GM12865 (cell line): ENCODE data around the gene AMOT.

Experiments used
- DNase-seq: peaks from one replicate; pipeline ENCODE4 v3.0.0; 2010; ENCODE audit warnings: low read depth
- H3K4me3 ChIP-seq: 2 replicates; pipeline ENCODE4 v1.5.1; 2011; ENCODE audit warnings: mild to moderate bottlenecking, low read depth, low read length, control low read depth
- TF ChIP-seq, protein P1 (sequence below): IDR thresholded peaks from 2 replicates; pipeline ENCODE4 v1.5.1; 2011; ENCODE audit warnings: low read length, control low read depth, low read depth, inconsistent platforms; ENCODE audit not compliant: insufficient read depth; ENCODE audit errors: missing control alignments

Gene AMOT

GRCh38 chrX:112841820-112842157, 1.2 kb upstream of the AMOT start:
- DNase-seq, result no peak
- no peak overlapping the region; the same call in 1 of the 2 replicates for H3K4me3 ChIP-seq
- TF ChIP-seq, protein P1, sequence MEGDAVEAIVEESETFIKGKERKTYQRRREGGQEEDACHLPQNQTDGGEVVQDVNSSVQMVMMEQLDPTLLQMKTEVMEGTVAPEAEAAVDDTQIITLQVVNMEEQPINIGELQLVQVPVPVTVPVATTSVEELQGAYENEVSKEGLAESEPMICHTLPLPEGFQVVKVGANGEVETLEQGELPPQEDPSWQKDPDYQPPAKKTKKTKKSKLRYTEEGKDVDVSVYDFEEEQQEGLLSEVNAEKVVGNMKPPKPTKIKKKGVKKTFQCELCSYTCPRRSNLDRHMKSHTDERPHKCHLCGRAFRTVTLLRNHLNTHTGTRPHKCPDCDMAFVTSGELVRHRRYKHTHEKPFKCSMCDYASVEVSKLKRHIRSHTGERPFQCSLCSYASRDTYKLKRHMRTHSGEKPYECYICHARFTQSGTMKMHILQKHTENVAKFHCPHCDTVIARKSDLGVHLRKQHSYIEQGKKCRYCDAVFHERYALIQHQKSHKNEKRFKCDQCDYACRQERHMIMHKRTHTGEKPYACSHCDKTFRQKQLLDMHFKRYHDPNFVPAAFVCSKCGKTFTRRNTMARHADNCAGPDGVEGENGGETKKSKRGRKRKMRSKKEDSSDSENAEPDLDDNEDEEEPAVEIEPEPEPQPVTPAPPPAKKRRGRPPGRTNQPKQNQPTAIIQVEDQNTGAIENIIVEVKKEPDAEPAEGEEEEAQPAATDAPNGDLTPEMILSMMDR, result no peak

DNA sequence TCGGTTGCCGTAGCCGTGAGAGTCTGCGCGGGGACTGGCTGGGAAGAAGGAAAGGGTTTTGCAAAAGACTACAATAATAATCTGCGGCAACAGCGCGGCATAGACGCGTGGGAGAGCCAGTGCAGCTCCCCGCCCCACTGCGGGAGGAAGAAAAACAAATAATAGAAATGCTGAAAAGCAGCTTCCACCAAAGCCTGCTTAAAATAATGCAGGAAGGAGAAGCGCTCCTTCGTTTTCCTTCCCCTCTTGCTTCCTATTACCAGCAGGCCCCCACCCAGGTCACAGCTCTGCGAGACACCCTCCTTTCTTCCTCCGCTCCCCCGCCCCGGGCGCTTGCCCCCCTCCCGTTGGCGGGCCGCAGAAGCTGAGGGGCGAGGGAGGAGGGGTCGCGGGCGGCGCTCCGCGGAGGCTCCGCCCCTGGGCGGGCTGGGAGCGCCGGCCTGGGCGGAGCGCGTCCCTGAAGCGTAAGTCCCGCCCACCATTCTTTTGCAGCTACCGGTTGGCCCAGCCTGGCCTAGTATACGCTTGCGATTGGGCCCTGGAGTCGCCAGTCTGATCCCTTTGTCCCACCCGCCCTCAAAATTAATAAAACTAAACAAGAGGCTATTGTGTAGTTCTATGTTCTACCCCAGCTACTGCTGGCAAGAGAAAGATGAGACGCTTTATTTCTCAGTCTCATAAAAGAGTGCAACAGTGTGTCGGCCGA, 636 bp upstream of the AMOT start:
- peak; percentile 80 for DNase-seq
- TF ChIP-seq, protein P1, result no peak
- peak overlapping the region; percentile 78 for H3K4me3 ChIP-seq

GRCh38 chrX:112839856-112840255, 775 bp downstream of the AMOT start:
- TF ChIP-seq, protein P1, result no peak
- DNase-seq, result no peak
- H3K4me3 ChIP-seq, result no peak overlapping the region

DNA sequence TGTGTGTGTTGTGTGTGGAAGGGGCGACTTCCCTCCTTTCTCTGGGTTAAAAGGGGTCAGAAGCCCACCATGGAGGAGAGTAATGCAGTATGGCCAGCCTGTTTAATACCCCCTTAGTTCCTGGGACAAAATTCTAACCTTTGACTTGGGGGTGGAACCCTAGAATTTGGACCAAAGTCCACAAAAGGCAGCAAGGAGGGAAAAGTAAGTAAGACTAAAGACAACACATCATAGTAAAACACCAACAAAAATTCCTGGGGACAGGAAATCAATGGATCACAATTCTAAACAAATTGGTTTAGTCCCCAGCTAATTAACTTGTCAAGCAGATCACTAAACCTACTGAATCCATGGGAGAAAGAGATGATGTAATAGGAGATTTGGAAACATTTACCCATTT, 3.1 kb downstream of the AMOT start:
- DNase-seq, result no peak
- TF ChIP-seq, protein P1, result no peak
- no peak overlapping the region for H3K4me3 ChIP-seq

DNA sequence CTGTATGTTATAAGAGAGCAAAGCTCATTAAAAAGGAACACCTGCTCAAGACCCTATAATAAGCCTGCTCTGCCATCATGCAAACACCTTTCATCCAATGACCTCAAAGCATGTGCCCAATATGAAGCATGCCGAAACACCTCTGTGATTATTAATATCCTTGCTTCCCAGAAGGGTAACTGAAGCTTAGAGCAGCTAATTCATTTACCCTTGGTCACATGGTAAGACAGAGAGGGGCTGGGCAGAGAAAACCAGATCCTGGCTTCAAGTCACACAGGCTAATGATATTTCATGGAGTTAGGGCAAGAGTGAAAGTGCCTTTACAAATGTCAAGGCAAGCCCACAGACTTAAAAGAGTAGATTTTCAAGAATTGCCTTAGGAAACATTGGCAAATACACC, 5.6 kb downstream of the AMOT start:
- DNase-seq, result no peak
- TF ChIP-seq, protein P1, result no peak
- no peak overlapping the region for H3K4me3 ChIP-seq

DNA sequence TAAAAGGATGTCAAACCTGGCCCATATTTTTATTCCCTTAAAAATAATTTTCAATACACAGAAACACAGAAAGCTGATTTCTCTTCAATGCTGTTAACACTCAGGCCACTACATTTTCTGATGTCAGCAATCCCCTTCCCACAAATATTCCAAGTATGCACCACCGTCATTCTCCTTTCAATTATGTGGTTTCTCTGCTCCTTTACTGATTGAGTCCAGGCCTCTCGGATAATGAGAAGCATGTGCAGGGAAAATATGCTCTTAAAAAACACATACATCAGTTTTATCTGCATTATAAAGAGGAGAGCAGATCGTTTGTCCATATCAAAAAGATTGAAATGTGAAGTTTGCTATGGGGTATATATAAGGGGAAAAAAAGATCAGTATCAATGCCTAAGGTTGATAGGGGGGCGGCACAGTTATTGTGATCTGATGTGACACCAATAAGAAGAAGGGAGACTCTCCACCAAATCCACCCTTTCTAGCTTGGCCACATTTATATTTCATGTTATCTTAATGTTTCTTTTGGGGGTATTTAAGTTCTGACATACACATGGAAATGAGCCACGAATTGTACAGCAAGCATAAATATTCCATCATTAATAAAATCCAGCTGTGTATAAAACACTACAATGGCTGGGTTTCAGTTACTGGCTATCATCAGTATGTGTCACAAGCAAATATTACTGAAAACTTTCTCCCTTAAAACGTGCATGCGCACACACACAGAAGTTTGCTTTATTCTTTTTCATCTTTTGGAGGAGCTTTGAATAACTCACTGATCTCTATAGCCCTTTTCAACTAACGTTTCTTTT, 6.4 kb downstream of the AMOT start:
- no peak for DNase-seq
- H3K4me3 ChIP-seq, result no peak overlapping the region
- TF ChIP-seq, protein P1, result no peak
